HEK293 (cell line): Measurements from ENCODE around the gene HOXA3.
A peak's percentile ranks its signal among the peaks of the same experiment; 100 is the strongest.

Experiments
- GLIS2 ChIP-seq: fragments of 450-650 bp; formaldehyde crosslinking; IDR thresholded peaks from 2 replicates; pipeline ENCODE4 v1.5.1; 2016; ENCODE audit warnings: missing biosample characterization, missing genetic modification characterization
- HOXC10 ChIP-seq: sonication (generic); formaldehyde crosslinking; IDR thresholded peaks from 2 replicates; pipeline ENCODE4 v1.8.1; 2023; ENCODE audit warnings: mild to moderate bottlenecking, missing genetic modification reagents
- IKZF3 ChIP-seq: fragments of 450-650 bp; IDR thresholded peaks from 2 replicates; pipeline ENCODE4 v1.5.0; 2018; ENCODE audit warnings: missing biosample characterization, mild to moderate bottlenecking, missing genetic modification characterization, moderate library complexity
- MYNN ChIP-seq: fragments of 450-650 bp; formaldehyde crosslinking; IDR thresholded peaks from 2 replicates; pipeline ENCODE4 v1.5.1; 2016; ENCODE audit warnings: missing biosample characterization, missing genetic modification characterization, borderline replicate concordance
- SP3 ChIP-seq: fragments of 450-650 bp; formaldehyde crosslinking; IDR thresholded peaks from 2 replicates; pipeline ENCODE4 v1.5.1; 2016; ENCODE audit warnings: missing biosample characterization, missing genetic modification characterization
- ZBTB17 ChIP-seq: fragments of 450-650 bp; formaldehyde crosslinking; IDR thresholded peaks from 2 replicates; pipeline ENCODE4 v1.5.1; 2016; ENCODE audit warnings: missing biosample characterization, missing genetic modification characterization
- ZFP41 ChIP-seq: fragments of 450-650 bp; formaldehyde crosslinking; IDR thresholded peaks from 2 replicates; pipeline ENCODE4 v1.5.1; 2016; ENCODE audit warnings: missing biosample characterization, missing genetic modification characterization, borderline replicate concordance
- ZIC2 ChIP-seq: fragments of 450-650 bp; formaldehyde crosslinking; IDR thresholded peaks from 2 replicates; pipeline ENCODE4 v1.5.1; 2016; ENCODE audit warnings: missing biosample characterization, missing genetic modification characterization
- ZNF138 ChIP-seq: fragments of 450-650 bp; formaldehyde crosslinking; IDR thresholded peaks from 2 replicates; pipeline ENCODE4 v1.5.1; 2016; ENCODE audit warnings: missing biosample characterization, missing genetic modification characterization, borderline replicate concordance
- ZNF175 ChIP-seq: fragments of 450-650 bp; formaldehyde crosslinking; IDR thresholded peaks from 2 replicates; pipeline ENCODE4 v1.5.1; 2016; ENCODE audit warnings: missing biosample characterization, missing genetic modification characterization
- ZNF354C ChIP-seq: fragments of 450-650 bp; formaldehyde crosslinking; IDR thresholded peaks from 2 replicates; pipeline ENCODE4 v1.5.1; 2016; ENCODE audit warnings: missing biosample characterization, missing genetic modification characterization, low read depth, borderline replicate concordance
- ZNF48 ChIP-seq: fragments of 450-650 bp; formaldehyde crosslinking; IDR thresholded peaks from 2 replicates; pipeline ENCODE4 v1.5.1; 2016; ENCODE audit warnings: missing biosample characterization, missing genetic modification characterization
- ZNF747 ChIP-seq: fragments of 450-650 bp; formaldehyde crosslinking; IDR thresholded peaks from 2 replicates; pipeline ENCODE4 v1.5.1; 2016; ENCODE audit warnings: missing biosample characterization, missing genetic modification characterization
- ZNF791 ChIP-seq: fragments of 450-650 bp; formaldehyde crosslinking; IDR thresholded peaks from 2 replicates; pipeline ENCODE4 v1.5.1; 2016; ENCODE audit warnings: missing biosample characterization, missing genetic modification characterization
- ZNF843 ChIP-seq: fragments of 450-650 bp; formaldehyde crosslinking; IDR thresholded peaks from 2 replicates; pipeline ENCODE4 v1.5.1; 2016; ENCODE audit warnings: missing biosample characterization, missing genetic modification characterization
- TF ChIP-seq, protein P1 (sequence below): fragments of 450-650 bp; formaldehyde crosslinking; IDR thresholded peaks from 2 replicates; pipeline ENCODE4 v1.5.1; 2017; ENCODE audit warnings: missing biosample characterization, missing genetic modification characterization
- TF ChIP-seq, protein P2 (sequence below): fragments of 450-650 bp; formaldehyde crosslinking; IDR thresholded peaks from 2 replicates; pipeline ENCODE4 v1.5.1; 2016; ENCODE audit warnings: missing biosample characterization, missing genetic modification characterization, low read depth
- TF ChIP-seq, protein P3 (sequence below): fragments of 450-650 bp; formaldehyde crosslinking; IDR thresholded peaks from 2 replicates; pipeline ENCODE4 v1.5.1; 2016; ENCODE audit warnings: missing biosample characterization, missing genetic modification characterization
- TF ChIP-seq, protein P4 (sequence below): fragments of 450-650 bp; formaldehyde crosslinking; IDR thresholded peaks from 2 replicates; pipeline ENCODE4 v1.5.1; 2016; ENCODE audit warnings: missing biosample characterization, missing genetic modification characterization, borderline replicate concordance
- TF ChIP-seq, protein P5 (sequence below): fragments of 450-650 bp; formaldehyde crosslinking; IDR thresholded peaks from 2 replicates; pipeline ENCODE4 v1.5.1; 2017; ENCODE audit warnings: missing biosample characterization, missing genetic modification characterization

Gene HOXA3

DNA sequence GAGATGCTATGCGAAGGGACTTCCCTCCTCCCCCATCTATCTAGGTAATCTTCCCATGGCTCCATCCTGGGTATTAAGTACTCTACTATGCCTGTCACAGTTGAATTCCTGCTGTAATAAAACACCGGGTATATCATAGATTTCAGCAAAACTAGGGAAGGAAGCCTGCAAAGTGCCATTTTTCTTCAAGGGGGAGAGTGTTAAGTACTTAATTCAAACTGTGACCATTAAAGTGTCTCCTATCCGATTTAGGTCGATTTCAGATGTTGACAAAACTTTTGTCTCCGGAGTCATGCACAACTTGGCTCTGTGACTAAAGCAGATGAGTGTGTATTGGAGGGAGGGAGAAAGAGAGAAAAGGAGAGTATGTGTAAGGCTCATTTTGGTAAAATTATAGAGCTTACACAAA, 26.4 kb downstream of the HOXA3 start (continued):
- TF ChIP-seq ZNF354C (tag by site-specific recombination): no peak
- TF ChIP-seq, protein P1, sequence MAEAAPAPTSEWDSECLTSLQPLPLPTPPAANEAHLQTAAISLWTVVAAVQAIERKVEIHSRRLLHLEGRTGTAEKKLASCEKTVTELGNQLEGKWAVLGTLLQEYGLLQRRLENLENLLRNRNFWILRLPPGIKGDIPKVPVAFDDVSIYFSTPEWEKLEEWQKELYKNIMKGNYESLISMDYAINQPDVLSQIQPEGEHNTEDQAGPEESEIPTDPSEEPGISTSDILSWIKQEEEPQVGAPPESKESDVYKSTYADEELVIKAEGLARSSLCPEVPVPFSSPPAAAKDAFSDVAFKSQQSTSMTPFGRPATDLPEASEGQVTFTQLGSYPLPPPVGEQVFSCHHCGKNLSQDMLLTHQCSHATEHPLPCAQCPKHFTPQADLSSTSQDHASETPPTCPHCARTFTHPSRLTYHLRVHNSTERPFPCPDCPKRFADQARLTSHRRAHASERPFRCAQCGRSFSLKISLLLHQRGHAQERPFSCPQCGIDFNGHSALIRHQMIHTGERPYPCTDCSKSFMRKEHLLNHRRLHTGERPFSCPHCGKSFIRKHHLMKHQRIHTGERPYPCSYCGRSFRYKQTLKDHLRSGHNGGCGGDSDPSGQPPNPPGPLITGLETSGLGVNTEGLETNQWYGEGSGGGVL (tag by site-specific recombination): peak; percentile 24; the same call in 1 of the 2 replicates
- TF ChIP-seq ZNF175 (tag by site-specific recombination): no peak
- TF ChIP-seq, protein P2, sequence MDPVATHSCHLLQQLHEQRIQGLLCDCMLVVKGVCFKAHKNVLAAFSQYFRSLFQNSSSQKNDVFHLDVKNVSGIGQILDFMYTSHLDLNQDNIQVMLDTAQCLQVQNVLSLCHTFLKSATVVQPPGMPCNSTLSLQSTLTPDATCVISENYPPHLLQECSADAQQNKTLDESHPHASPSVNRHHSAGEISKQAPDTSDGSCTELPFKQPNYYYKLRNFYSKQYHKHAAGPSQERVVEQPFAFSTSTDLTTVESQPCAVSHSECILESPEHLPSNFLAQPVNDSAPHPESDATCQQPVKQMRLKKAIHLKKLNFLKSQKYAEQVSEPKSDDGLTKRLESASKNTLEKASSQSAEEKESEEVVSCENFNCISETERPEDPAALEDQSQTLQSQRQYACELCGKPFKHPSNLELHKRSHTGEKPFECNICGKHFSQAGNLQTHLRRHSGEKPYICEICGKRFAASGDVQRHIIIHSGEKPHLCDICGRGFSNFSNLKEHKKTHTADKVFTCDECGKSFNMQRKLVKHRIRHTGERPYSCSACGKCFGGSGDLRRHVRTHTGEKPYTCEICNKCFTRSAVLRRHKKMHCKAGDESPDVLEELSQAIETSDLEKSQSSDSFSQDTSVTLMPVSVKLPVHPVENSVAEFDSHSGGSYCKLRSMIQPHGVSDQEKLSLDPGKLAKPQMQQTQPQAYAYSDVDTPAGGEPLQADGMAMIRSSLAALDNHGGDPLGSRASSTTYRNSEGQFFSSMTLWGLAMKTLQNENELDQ (tag by site-specific recombination): no peak
- TF ChIP-seq, protein P3, sequence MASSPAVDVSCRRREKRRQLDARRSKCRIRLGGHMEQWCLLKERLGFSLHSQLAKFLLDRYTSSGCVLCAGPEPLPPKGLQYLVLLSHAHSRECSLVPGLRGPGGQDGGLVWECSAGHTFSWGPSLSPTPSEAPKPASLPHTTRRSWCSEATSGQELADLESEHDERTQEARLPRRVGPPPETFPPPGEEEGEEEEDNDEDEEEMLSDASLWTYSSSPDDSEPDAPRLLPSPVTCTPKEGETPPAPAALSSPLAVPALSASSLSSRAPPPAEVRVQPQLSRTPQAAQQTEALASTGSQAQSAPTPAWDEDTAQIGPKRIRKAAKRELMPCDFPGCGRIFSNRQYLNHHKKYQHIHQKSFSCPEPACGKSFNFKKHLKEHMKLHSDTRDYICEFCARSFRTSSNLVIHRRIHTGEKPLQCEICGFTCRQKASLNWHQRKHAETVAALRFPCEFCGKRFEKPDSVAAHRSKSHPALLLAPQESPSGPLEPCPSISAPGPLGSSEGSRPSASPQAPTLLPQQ (tag by site-specific recombination): no peak
- TF ChIP-seq, protein P4, sequence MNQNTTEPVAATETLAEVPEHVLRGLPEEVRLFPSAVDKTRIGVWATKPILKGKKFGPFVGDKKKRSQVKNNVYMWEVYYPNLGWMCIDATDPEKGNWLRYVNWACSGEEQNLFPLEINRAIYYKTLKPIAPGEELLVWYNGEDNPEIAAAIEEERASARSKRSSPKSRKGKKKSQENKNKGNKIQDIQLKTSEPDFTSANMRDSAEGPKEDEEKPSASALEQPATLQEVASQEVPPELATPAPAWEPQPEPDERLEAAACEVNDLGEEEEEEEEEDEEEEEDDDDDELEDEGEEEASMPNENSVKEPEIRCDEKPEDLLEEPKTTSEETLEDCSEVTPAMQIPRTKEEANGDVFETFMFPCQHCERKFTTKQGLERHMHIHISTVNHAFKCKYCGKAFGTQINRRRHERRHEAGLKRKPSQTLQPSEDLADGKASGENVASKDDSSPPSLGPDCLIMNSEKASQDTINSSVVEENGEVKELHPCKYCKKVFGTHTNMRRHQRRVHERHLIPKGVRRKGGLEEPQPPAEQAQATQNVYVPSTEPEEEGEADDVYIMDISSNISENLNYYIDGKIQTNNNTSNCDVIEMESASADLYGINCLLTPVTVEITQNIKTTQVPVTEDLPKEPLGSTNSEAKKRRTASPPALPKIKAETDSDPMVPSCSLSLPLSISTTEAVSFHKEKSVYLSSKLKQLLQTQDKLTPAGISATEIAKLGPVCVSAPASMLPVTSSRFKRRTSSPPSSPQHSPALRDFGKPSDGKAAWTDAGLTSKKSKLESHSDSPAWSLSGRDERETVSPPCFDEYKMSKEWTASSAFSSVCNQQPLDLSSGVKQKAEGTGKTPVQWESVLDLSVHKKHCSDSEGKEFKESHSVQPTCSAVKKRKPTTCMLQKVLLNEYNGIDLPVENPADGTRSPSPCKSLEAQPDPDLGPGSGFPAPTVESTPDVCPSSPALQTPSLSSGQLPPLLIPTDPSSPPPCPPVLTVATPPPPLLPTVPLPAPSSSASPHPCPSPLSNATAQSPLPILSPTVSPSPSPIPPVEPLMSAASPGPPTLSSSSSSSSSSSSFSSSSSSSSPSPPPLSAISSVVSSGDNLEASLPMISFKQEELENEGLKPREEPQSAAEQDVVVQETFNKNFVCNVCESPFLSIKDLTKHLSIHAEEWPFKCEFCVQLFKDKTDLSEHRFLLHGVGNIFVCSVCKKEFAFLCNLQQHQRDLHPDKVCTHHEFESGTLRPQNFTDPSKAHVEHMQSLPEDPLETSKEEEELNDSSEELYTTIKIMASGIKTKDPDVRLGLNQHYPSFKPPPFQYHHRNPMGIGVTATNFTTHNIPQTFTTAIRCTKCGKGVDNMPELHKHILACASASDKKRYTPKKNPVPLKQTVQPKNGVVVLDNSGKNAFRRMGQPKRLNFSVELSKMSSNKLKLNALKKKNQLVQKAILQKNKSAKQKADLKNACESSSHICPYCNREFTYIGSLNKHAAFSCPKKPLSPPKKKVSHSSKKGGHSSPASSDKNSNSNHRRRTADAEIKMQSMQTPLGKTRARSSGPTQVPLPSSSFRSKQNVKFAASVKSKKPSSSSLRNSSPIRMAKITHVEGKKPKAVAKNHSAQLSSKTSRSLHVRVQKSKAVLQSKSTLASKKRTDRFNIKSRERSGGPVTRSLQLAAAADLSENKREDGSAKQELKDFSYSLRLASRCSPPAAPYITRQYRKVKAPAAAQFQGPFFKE: no peak
- peak; percentile 75 for TF ChIP-seq IKZF3 (tag by site-specific recombination)
- TF ChIP-seq ZNF747 (tag by site-specific recombination): no peak
- TF ChIP-seq SP3: no peak
- no peak for TF ChIP-seq ZNF48 (tag by site-specific recombination)
- TF ChIP-seq ZNF791 (tag by site-specific recombination): no peak
- TF ChIP-seq ZBTB17 (tag by site-specific recombination): peak; percentile 45; the same call in 1 of the 2 replicates
- peak; percentile 46; the same call in 1 of the 2 replicates for TF ChIP-seq ZNF843 (tag by site-specific recombination)
- TF ChIP-seq GLIS2 (tag by site-specific recombination): no peak
- TF ChIP-seq ZIC2 (tag by site-specific recombination): peak; percentile 96
- no peak for TF ChIP-seq ZFP41 (tag by site-specific recombination)
- TF ChIP-seq ZNF138: no peak
- TF ChIP-seq, protein P5, sequence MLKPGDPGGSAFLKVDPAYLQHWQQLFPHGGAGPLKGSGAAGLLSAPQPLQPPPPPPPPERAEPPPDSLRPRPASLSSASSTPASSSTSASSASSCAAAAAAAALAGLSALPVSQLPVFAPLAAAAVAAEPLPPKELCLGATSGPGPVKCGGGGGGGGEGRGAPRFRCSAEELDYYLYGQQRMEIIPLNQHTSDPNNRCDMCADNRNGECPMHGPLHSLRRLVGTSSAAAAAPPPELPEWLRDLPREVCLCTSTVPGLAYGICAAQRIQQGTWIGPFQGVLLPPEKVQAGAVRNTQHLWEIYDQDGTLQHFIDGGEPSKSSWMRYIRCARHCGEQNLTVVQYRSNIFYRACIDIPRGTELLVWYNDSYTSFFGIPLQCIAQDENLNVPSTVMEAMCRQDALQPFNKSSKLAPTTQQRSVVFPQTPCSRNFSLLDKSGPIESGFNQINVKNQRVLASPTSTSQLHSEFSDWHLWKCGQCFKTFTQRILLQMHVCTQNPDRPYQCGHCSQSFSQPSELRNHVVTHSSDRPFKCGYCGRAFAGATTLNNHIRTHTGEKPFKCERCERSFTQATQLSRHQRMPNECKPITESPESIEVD (tag by site-specific recombination): peak; percentile 91
- TF ChIP-seq MYNN (tag by site-specific recombination): no peak
- TF ChIP-seq HOXC10 (CRISPR knock-in tag): no peak
